ENCODE measurements around the gene UPF1. TPM values are rescaled to one million over a fixed set of nuclear protein-coding genes. Genes with fewer than 3 reads are reported as not detected.

The UPF1 gene
- 78.8 and 93.0 TPM in 2 replicates for total RNA-seq (2021)
- percentile 82 among the genes with signal in this experiment for Bru-seq, nascent RNA
- BruChase-seq, experiment 1, labeled RNA remaining after a 2-hour chase, result percentile 83 among the genes with signal in this experiment
- percentile 92 among the genes with signal in this experiment for BruChase-seq, experiment 2, labeled RNA remaining after a 6-hour chase
- long read RNA-seq, full-length matches to known transcripts, result 41 of 112 reads
- long read RNA-seq, partial matches to known transcripts, result 59 of 112 reads
- long read RNA-seq, other reads (novel, unspliced or antisense), result 12 of 112 reads

GRCh38 chr19:18831524-18832305 lies at the start of gene UPF1:
Gene UPF1, plus strand, starts transcription at chr19:18831959. Its CDS starts 251 bp downstream, at chr19:18832210.
- no TSS peak for BruUV-seq (replicated peaks)
- CTCF ChIA-PET, result interaction anchor here (0.7 kb wide), 1 partner anchor 243 kb away, joined by 3 read pairs; the partner anchor contains the start of gene REX1BD
- POLR2A ChIA-PET (ENCODE audit: unreplicated experiment), result interaction anchor here (0.6 to 0.7 kb wide), 2 partner anchors 243 to 314 kb away, joined by 3 read pairs; partner anchors contain the start of gene REX1BD
- intact Hi-C loops (cut with micrococcal nuclease; ENCODE audit: unreplicated experiment), result loop anchor here (5.0 kb wide), 2 partner anchors 154 to 244 kb away; partner anchors contain the start of gene REX1BD
- Histone ChIP-seq H2AFZ (peak within 1 kb of the TSS; percentile 92), H3K79me2 (ENCODE audit: low read depth) (peaks cover 45% of the 10 kb centered on the region), H3K4me2 (peak within 1 kb of the TSS; percentile 100), H3K4me3 (peak within 1 kb of the TSS; percentile 95), H3F3A (ENCODE audit: insufficient read depth, low read depth) (peaks cover 8% of the 10 kb centered on the region; the same call in 1 of the 2 replicates), H4K20me1 (ENCODE audit: insufficient read depth) (peaks cover 43% of the 10 kb centered on the region), H3K9me2 (ENCODE audit: insufficient read depth) (no peaks in the 10 kb centered on the region), H3K27ac (peak within 1 kb of the TSS; percentile 7; the same call in 1 of the 2 replicates), H3K36me3 (ENCODE audit: low read depth) (peaks cover 22% of the 10 kb centered on the region), H3K9me3 (ENCODE audit: insufficient read depth, low read depth) (peaks cover 10% of the 10 kb centered on the region), H3K27me3 (ENCODE audit: insufficient read depth, low read depth) (no peaks in the 10 kb centered on the region), H3K4me1 (replicated peaks; ENCODE audit: insufficient read depth) (peaks cover 22% of the 10 kb centered on the region)
- TF ChIP-seq CTCF (conservative IDR thresholded peaks at IDR 0.05) (no peak), EZH2 (IDR thresholded peaks at IDR 0.05; ENCODE audit: low read depth) (no peak)
- DNase-seq, result peak; percentile 80 to 91

GRCh38 chr19:18782559-18783225 lies 49.1 kb upstream of the UPF1 start:
- no peaks in the 10 kb centered on the region; the same call in 1 of the 2 replicates for H4K20me1 ChIP-seq (ENCODE audit: insufficient read depth)
- intact Hi-C loops (cut with micrococcal nuclease; ENCODE audit: unreplicated experiment), result no loop called here
- POLR2A ChIA-PET (ENCODE audit: unreplicated experiment), result no interaction called here
- no peak overlapping the region for H3K27ac ChIP-seq
- H3K9me2 ChIP-seq (ENCODE audit: insufficient read depth), result no peaks in the 10 kb centered on the region
- BruUV-seq (replicated peaks), result no TSS peak
- H3K4me2 ChIP-seq, result no peak overlapping the region
- no peaks in the 10 kb centered on the region for H3K36me3 ChIP-seq (ENCODE audit: low read depth)
- H3K79me2 ChIP-seq (ENCODE audit: low read depth), result no peaks in the 10 kb centered on the region
- no peaks in the 10 kb centered on the region for H3K4me1 ChIP-seq (replicated peaks; ENCODE audit: insufficient read depth)
- no peak overlapping the region for H3K4me3 ChIP-seq
- H2AFZ ChIP-seq, result no peak overlapping the region
- TF ChIP-seq EZH2 (IDR thresholded peaks at IDR 0.05; ENCODE audit: low read depth), result no peak
- CTCF ChIA-PET, result no interaction called here
- no peaks in the 10 kb centered on the region for H3K9me3 ChIP-seq (ENCODE audit: insufficient read depth, low read depth)
- no peaks in the 10 kb centered on the region for H3K27me3 ChIP-seq (ENCODE audit: insufficient read depth, low read depth)
- peaks cover 19% of the 10 kb centered on the region for H3F3A ChIP-seq (ENCODE audit: insufficient read depth, low read depth)
- DNase-seq, result no peak

GRCh38 chr19:18783958-18784785 lies 47.6 kb upstream of the UPF1 start:
- Histone ChIP-seq H3K9me2 (ENCODE audit: insufficient read depth) (no peaks in the 10 kb centered on the region), H3K4me2 (no peak overlapping the region), H3K9me3 (ENCODE audit: insufficient read depth, low read depth) (no peaks in the 10 kb centered on the region), H3K36me3 (ENCODE audit: low read depth) (no peaks in the 10 kb centered on the region), H4K20me1 (ENCODE audit: insufficient read depth) (no peaks in the 10 kb centered on the region; the same call in 1 of the 2 replicates), H3K79me2 (ENCODE audit: low read depth) (no peaks in the 10 kb centered on the region), H3K4me3 (no peak overlapping the region), H3F3A (ENCODE audit: insufficient read depth, low read depth) (peaks cover 19% of the 10 kb centered on the region), H3K27me3 (ENCODE audit: insufficient read depth, low read depth) (no peaks in the 10 kb centered on the region), H3K27ac (no peak overlapping the region), H2AFZ (no peak overlapping the region), H3K4me1 (replicated peaks; ENCODE audit: insufficient read depth) (no peaks in the 10 kb centered on the region)
- DNase-seq, result no peak
- intact Hi-C loops (cut with micrococcal nuclease; ENCODE audit: unreplicated experiment), result no loop called here
- no TSS peak for BruUV-seq (replicated peaks)
- ChIA-PET POLR2A (ENCODE audit: unreplicated experiment) (interaction anchor here (0.5 kb wide), 1 partner anchor 1208 kb away, joined by 3 read pairs; no protein-coding TSS in a partner anchor), CTCF (no interaction called here)
- TF ChIP-seq EZH2 (IDR thresholded peaks at IDR 0.05; ENCODE audit: low read depth) (no peak), CTCF (conservative IDR thresholded peaks at IDR 0.05) (no peak)
